SK-N-SH treated with all-trans-retinoic acid at 6 μM for 48 hours (cell line): ENCODE results near the gene ATP11A.

Experiments
- ARNTL ChIP-seq: fragments of 450-650 bp; formaldehyde crosslinking; IDR thresholded peaks from 2 replicates; pipeline ENCODE4 v1.5.0; 2020; ENCODE audit warnings: low read depth, mild to moderate bottlenecking, moderate library complexity, borderline replicate concordance
- CSDC2 ChIP-seq: fragments of 250-450 bp; sonication (Bioruptor Pico); IDR thresholded peaks from 2 replicates; pipeline ENCODE4 v1.5.0; 2020; ENCODE audit warnings: mild to moderate bottlenecking, moderate library complexity
- OSR1 ChIP-seq: fragments of 250-450 bp; sonication (Bioruptor Pico); IDR thresholded peaks from 2 replicates; pipeline ENCODE4 v1.8.0; 2022; ENCODE audit warnings: moderate library complexity, mild to moderate bottlenecking, inconsistent platforms
- PPARA ChIP-seq: fragments of 250-450 bp; sonication (Bioruptor Pico); IDR thresholded peaks from 2 replicates; pipeline ENCODE4 v1.5.0; 2020; ENCODE audit warnings: mild to moderate bottlenecking, borderline replicate concordance
- ZC3H10 ChIP-seq: fragments of 250-450 bp; sonication (Bioruptor Pico); IDR thresholded peaks from 2 replicates; pipeline ENCODE4 v1.5.1; 2021; ENCODE audit warnings: mild to moderate bottlenecking, moderate library complexity
- ZFP3 ChIP-seq: fragments of 250-450 bp; sonication (Bioruptor Pico); IDR thresholded peaks from 2 replicates; pipeline ENCODE4 v1.5.0; 2020; ENCODE audit warnings: mild to moderate bottlenecking, moderate library complexity
- TF ChIP-seq, protein P1 (sequence below): fragments of 250-450 bp; sonication (Bioruptor Pico); IDR thresholded peaks from 2 replicates; pipeline ENCODE4 v1.8.0; 2020; ENCODE audit warnings: mild to moderate bottlenecking, moderate library complexity, borderline replicate concordance

- TF ChIP-seq, protein P1, sequence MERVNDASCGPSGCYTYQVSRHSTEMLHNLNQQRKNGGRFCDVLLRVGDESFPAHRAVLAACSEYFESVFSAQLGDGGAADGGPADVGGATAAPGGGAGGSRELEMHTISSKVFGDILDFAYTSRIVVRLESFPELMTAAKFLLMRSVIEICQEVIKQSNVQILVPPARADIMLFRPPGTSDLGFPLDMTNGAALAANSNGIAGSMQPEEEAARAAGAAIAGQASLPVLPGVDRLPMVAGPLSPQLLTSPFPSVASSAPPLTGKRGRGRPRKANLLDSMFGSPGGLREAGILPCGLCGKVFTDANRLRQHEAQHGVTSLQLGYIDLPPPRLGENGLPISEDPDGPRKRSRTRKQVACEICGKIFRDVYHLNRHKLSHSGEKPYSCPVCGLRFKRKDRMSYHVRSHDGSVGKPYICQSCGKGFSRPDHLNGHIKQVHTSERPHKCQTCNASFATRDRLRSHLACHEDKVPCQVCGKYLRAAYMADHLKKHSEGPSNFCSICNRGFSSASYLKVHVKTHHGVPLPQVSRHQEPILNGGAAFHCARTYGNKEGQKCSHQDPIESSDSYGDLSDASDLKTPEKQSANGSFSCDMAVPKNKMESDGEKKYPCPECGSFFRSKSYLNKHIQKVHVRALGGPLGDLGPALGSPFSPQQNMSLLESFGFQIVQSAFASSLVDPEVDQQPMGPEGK, result no peak
- TF ChIP-seq ZFP3 (CRISPR knock-in tag) (no peak), PPARA (no peak), CSDC2 (CRISPR knock-in tag) (no peak), ZC3H10 (CRISPR knock-in tag) (no peak), OSR1 (CRISPR knock-in tag) (no peak), ARNTL (CRISPR knock-in tag) (no peak)
These were observed 134.6 kb downstream of the ATP11A start for GRCh38 chr13:112824429-112824828.
